C4-2B (cell line): ENCODE data around the gene GBP2.

Experiments used
- H3K27ac ChIP-seq: fragments of 450-650 bp; 2 replicates; pipeline ENCODE4 v1.5.1; 2017
- CTCF ChIP-seq: fragments of 450-650 bp; conservative IDR thresholded peaks from 2 replicates; pipeline ENCODE4 v1.5.1; 2017; ENCODE audit warnings: mild to moderate bottlenecking
- ZFX ChIP-seq: fragments of 450-650 bp; IDR thresholded peaks from 2 replicates; pipeline ENCODE4 v1.6.1; 2017

Gene GBP2

GRCh38 chr1:89063094-89063493, 62.8 kb downstream of the GBP2 start:
- no peak overlapping the region for H3K27ac ChIP-seq
- TF ChIP-seq ZFX = no peak
- TF ChIP-seq CTCF = no peak

GRCh38 chr1:89060091-89060490, 65.8 kb downstream of the GBP2 start:
- TF ChIP-seq CTCF = no peak
- H3K27ac ChIP-seq = no peak overlapping the region
